Islet precursor cell (in vitro differentiated cells): ENCODE measurements around the gene ACMSD.
A peak's percentile ranks its signal among the peaks of the same experiment; 100 is the strongest.
"Not testable (repeated sequence)": the region's sequence is repeated elsewhere in the genome, so short reads cannot be mapped to it uniquely, and the experiment has no call there.

Source experiments
- DNase-seq: peaks from one replicate; pipeline ENCODE4 v3.0.0-alpha.2; 2018

The ACMSD gene

DNA sequence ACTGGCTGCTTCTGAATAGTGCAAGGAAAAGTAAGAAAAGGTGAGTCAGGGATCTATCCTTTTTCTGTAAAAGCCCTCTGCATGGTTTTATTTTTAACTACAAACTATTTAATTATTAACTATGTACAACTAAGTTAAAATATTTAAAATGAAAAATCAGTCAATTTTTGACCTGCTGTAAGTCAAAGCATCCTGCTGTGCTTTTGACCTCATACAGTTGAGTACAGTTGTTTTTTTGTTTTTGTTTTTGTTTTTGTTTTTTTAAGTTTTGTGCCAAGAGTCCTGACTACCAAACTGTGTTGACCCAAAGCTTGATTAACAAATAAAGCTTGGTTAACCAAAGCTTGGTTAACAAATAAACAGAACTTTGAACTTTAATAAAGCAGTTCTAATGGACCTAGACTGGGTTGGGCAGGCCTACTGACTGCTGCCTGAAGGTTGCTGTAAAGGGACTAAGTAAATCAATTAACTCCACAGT lies at the start of gene ACMSD:
Gene ACMSD (plus strand): TSS at position 474 of the 478 bp plus-strand sequence. CDS start 67 bp downstream, outside the sequence.
- no peak for DNase-seq

GRCh38 chr2:134790487-134790886 lies 47.9 kb upstream of the ACMSD start:
- no peak for DNase-seq

- no peak for DNase-seq
These were observed 46.8 kb upstream of the ACMSD start for GRCh38 chr2:134791616-134792015.

DNA sequence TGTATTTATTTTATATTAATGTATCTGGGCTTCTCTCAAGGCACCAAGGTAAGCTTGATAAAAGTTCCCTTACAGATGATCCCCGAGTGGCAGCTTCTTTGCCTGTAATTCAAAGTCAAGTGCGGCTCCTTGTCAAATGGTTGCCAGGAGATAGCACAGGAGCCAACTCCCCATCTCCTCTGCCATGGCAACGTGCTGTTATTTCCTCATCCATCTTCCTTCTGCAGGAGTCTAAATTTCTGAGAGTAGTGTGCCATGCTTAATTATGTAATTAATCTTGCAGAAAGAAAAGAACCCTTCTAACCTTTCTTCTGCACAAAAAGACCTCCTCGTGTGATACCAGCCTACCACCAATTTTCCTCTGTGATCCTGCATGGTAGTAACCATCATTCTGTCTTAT lies 46.2 kb upstream of the ACMSD start:
- DNase-seq = no peak

GRCh38 chr2:134795765-134796164 lies 42.7 kb upstream of the ACMSD start:
- no peak for DNase-seq

- no peak for DNase-seq
These were observed 42.0 kb upstream of the ACMSD start for GRCh38 chr2:134796373-134796772.

GRCh38 chr2:134799936-134800335 lies 38.5 kb upstream of the ACMSD start:
- no peak for DNase-seq

DNA sequence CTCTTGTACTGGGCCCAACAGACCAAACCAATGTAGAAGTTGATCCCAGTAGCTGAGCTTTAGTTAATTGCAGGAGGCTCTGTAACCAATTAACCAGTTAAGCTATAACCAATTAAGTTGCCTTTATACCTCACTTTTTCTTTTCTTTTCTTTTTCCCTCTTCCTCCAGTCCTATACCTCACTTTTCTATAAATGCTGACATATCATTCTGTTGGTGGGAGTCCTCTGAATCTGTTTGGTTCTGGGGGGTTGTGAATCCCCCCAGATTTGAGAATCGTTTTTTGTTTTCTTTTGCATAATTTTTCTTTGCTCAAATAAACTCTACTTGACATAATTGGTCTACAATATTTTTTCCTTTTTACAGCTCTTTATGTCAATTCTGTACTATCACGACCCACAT lies 38.1 kb upstream of the ACMSD start:
- no peak for DNase-seq

DNA sequence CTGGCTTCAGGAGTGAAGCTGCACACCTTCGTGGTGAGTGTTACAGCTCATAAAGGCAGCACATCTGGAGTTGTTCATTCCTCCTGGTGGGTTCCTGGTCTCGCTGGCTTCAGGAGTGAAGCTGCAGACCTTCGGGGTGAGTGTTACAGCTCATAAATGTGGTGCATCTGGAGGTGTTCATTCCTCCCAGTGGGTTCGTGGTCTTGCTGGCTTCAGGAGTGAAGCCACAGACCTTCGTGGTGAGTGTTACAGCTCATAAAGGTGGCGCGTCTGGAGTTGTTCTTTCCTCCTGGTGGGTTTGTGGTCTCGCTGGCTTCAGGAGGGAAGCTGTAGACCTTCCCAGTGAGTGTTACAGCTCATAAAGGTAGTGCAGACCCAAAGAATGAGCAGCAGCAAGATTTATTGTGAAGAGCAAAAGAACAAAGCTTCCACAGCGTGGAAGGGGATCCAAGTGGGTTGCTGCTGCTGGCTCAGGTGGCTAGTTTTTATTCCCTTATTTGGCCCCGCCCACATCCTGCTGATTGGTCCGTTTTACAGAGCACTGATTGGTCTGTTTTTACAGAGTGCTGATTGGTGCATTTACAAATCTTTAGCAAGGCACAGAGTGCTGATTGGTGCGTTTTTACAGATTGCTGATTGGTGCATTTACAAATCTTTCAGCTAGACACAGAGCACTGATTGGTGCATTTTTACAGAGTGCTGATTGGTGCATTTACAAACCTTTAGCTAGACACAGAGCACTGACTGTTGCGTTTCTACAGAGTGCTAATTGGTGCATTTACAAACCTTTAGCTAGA lies 34.6 kb upstream of the ACMSD start:
- DNase-seq = not testable (repeated sequence)

DNA sequence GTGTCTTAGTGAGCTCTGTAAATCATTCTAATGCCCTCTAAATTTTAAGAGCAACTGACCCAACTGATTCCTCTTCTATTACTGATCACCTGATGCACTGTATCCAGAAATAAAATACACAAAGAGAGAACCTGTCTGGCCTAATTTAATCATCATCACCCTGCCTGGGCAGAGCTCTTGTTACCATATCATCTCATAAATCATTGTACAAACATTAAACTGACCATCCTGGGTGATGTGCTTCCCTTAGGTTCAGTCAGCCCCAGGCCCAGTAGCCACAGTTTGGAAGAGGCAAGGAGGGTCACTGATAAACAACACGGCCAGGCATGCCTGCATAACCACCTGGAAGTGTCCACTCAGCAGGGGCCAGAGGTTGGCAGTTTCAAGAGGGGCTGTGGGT lies 22.7 kb upstream of the ACMSD start:
- DNase-seq = no peak

DNA sequence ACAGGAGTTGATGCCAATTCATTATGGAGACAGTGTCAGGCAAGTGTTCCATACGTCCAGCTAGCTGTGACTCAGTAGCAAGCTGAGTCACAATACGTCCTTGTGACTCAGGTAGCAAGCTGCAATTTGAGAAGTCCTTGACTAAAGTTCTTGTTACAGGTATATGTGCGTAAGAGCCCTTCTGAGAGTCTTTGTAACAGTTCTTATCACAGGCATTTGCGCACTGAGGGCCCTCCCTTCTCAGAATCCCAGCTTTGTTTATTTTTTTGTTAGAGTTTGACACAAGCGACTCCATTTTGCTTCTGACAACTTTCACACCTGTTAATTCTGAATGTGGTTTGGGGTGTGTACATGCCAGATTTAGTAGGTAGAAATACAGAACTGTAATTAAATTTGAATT lies 20.1 kb upstream of the ACMSD start:
- DNase-seq = peak; percentile 64

DNA sequence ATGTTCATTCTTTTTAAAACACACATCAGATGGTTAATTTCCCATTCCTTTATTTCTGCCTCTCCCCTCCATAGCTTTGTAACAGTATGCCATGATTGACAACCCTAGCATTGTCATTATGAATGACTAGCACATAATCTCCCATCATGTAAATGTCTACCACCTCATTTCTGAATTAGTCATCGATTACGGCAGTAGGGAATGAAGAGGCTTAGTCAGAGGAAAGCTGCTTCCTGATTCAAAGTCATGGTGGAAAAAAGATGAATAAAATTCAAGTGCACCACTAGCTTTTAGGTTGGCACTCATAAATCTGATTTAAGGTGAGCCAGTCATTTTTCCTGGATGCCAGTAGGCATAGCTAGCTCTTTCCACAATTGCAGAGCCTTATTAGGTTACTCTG lies 19.1 kb upstream of the ACMSD start:
- DNase-seq = no peak

GRCh38 chr2:134823431-134823830 lies 15.0 kb upstream of the ACMSD start:
- no peak for DNase-seq

DNA sequence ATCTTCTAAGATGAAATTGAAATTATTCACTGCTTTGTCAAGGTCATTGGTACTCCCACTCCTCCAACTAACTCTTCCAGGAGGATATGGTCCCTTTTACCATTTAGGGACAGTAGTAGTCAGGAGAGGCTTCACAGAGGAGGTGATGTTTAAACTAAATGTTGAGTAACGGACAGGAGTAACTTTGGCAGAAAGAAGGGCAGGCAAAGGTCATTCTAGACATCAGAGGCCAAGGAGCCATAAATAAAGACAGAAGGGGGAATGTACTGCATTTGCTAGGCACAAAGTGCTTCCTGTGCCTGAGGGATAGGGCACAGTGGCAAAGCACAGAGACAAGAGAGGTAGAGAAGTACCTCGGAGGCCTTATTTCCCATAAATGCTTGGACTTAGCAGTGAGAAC lies 14.6 kb upstream of the ACMSD start:
- no peak for DNase-seq

- not testable (repeated sequence) for DNase-seq
These were observed 12.7 kb upstream of the ACMSD start for GRCh38 chr2:134825716-134826115.

DNA sequence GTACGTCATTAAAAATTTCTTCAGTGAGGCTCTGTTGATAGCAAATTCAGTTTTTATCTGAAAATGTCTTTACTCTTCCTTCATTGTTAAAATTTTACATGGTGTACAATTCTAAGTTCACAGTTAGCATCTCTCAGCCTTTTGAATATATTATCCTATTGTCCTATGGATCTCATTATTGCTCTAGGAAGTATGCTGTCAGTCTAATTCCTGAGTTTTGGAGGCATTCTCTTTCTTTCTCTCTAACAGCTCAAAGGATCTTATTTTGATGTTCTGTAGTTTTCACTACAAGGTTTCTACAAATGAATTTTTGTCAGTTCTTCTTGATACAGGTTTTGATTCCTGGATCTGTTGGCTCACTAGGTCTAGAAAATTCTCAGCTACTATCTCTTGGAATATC lies 2.9 kb upstream of the ACMSD start:
- DNase-seq = no peak

DNA sequence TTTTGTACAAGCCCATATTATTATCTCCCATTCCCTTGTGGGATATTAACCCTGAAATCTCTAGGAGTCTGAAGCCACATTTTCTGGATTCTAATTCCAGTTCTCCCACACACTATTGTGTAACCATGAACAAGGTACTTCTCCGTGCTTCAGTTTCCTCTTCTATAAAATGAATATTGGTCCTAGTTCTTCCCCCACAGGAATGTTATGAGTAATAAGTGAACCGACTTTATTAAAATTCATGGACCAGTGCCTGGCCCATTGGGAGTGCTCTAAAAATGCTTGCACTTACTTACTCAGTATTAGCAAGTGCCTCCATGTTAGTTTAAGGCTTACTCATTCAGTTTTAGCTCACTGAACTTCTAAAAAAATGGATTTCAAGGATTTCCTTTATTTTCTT lies 1.4 kb upstream of the ACMSD start:
- no peak for DNase-seq

DNA sequence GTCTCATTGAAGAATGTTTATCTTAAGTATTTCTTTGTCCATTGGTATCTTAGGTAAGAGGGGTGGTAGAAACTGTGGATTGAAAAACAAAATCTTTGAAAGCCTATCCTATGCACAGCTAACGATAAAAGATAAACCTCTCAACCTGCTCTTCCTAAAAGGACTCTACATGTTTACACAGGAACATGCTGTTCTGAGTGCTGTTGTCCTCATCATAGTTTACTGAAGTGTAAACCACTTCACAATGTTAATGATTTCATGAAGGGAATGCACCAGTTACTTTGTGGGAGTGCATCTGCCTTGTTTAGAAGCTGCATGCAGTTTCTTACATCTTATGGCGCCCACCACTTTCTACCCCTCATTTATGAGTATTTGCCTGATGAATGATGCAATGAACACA lies 1.2 kb downstream of the ACMSD start:
- DNase-seq = no peak

DNA sequence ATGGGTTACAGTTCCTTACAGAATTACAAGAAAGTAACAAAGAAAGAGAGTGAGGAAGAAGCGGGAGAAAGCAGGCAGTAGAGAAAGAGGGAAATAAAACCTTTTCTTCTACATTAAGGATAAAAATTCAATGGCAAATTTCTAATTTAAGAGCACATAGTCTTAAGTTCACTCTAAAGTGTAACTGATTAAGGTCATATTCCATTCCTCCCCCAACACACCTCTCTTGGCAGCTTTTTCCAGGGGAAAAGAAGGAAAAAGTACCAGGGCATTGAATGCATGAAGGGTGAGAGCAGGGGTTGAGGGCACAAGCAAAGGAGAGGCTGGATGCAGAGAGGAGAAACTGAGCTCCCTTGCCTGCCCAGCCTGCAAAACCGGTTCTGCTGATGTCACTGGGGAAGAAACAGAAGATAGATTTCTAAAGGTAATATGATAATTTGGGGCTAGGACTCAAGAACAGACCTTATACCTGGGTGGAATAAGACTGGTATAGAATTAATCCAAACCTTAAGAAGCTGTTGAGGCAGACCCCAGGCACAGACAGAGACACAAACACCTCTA lies 4.6 kb downstream of the ACMSD start:
- no peak for DNase-seq

DNA sequence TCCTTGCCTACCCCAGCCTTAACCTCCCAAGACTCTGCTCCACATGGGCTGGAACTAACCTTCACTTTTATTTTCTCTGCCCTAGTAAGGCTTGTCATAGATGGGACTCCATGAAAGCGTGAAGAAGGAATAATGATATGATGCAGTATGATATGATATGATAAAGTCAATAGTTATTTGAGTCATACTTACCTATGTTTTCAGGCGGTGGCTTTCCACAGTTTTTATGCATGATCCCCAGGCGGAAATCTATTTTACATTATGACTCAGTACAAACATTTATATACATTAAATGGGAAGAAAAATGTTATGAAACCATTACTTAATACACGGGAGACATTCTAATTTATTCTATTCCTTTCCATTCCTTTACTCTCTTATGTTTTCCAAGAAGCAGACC lies 5.6 kb downstream of the ACMSD start:
- DNase-seq = no peak

DNA sequence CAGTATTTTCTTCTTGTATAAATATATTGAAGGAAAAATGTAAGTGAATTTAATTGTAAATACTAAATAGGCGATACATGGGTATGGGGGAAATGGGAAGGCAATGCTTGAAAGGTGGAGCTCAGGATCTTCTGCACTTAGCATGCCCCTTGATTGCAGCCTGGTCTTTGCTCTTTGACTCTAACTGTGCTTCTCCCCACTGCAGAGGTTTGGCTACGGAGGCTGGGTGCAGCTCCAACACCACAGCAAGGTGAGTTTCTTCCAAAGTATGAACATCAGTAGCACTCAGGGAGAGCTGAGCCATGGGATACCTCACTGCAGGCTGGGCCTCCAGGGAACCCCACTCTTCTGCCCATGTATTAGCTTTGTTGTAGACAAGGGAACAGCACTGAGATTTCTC lies 6.6 kb downstream of the ACMSD start:
- DNase-seq = no peak

DNA sequence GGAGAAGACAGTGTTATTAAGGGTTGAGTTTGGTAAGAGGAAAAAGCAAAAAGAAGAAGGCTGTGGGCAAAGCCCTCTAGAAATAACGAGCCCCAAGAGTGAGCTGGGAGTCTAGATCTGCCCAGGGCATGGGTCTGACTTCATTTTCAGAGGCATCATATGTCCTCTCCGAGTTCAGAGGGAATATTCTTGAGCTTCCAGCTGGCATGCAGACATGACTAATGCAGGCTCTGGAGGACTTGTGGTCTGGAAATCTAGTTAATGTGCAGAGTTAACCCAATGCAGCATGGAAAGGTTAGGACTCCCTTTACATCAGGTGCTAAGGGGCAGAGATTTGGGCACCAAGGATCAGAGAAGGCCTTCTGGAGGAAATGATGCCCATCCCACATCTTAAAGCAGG lies 7.3 kb downstream of the ACMSD start:
- DNase-seq = no peak

DNA sequence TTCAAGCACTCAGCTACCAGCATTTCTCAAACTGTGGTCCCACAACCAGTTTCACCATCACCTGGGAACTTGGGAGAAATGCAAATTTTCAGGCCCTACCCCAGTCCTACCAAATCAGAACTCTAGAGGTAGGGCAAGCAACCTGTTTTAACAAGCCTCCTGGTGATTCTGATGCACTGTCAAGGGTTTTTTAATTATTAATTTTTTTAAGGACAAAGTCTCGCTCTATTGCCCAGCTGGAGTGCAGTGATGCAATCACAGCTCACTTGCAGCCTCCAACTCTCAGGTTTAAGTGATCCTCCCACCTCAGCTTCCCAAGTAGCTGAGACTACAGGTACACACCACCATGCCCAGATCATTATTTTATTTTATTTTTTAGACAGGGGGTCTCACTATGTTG lies 7.8 kb downstream of the ACMSD start:
- DNase-seq = no peak

DNA sequence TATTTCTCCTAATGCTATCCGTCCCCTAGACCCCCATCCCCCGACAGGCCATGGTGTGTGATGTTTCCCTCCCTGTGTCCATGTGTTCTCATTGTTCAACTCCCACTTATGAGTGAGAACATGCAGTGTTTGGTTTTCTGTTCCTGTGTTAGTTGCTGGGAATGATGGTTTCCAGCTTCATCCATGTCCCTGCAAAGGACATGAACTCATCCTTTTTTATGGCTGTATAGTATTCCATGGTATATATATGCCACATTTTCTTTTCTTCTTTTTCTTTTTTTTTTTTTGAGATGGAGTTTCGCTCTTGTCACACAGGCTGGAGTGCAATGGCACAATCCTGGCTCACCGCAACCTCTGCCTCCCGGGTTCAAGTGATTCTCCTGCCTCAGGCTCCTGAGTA lies 9.2 kb downstream of the ACMSD start:
- DNase-seq = not testable (repeated sequence)

DNA sequence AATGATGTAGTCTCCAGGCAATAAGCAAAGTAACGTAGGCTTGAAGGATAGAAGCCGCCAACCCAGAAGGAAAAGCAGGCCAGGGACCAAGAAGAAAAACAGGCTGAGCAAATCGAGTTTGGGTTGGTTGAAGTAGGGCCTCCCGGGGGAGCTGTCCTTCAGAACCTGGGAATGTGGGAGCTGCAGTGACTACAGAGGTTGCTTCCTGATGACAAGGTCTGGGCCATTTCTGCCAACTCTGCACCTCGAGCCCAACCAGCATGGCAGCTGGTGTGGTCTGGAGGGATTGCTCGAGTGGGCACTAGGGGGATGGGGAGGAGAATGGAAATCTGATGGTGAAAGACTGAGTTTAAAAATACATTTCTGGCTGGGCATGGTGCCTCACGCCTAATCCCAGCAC lies 14.1 kb downstream of the ACMSD start:
- DNase-seq = no peak
